Body of pancreas (tissue), 4 donors: ENCODE results near the gene ARHGAP22. TPM values are rescaled to one million over a fixed set of nuclear protein-coding genes. Genes with fewer than 3 reads are reported as not detected.
A peak's percentile ranks its signal among the peaks of the same experiment; 100 is the strongest.

ENCODE experiments used
- ATAC-seq: fragments of 150-250 bp; one replicate; pipeline ENCODE4 v1.9.1; 2016
- DNase-seq, 4 donors: peaks; one replicate each; pipeline ENCODE4 v3.0.0-alpha.2; 2019
- H3K27ac ChIP-seq, 4 donors: fragments of 200-600 bp; sonication (generic); 1 replicate in 3 of 4; 2 replicates in 1 of 4; pipeline versions ENCODE4 v1.5.1 to v1.6.1; 2016 to 2019; ENCODE audit warnings: mild to moderate bottlenecking in 1 of 4, mixed read lengths in 1 of 4, moderate library complexity in 1 of 4
- H3K27me3 ChIP-seq, 2 donors: fragments of 200-600 bp; sonication (generic); one replicate each; pipeline ENCODE4 v1.6.0; 2016; ENCODE audit warnings: mild to moderate bottlenecking in 1 of 2
- H3K36me3 ChIP-seq, 2 donors: fragments of 200-600 bp; sonication (generic); replicated peaks in 1 of 2; 2 replicates each; pipeline ENCODE4 v1.5.1; 2016; ENCODE audit warnings: low read depth in 2 of 2; ENCODE audit not compliant: insufficient read depth in 1 of 2
- H3K4me1 ChIP-seq: fragments of 200-600 bp; sonication (generic); one replicate; pipeline ENCODE4 v1.6.0; 2016
- H3K4me3 ChIP-seq, 2 donors: fragments of 200-600 bp; sonication (generic); 1 replicate in 1 of 2; 2 replicates in 1 of 2; pipeline ENCODE4 v1.5.1; 2016 to 2019
- H3K9me3 ChIP-seq, 3 donors: fragments of 200-600 bp; sonication (generic); 1 replicate in 2 of 3; 2 replicates in 1 of 3; pipeline ENCODE4 v1.5.1; 2016
- POLR2A ChIP-seq, 3 donors: fragments of 450-650 bp; IDR thresholded peaks; one replicate each; pipeline ENCODE4 v1.6.1; 2016; ENCODE audit warnings: antibody characterized with exemption in 3 of 3, mild to moderate bottlenecking in 2 of 3
- WGBS, 2 donors: methylation state at CpG; one replicate each; pipeline ENCODE4 v1.1.5; 2017; 5-methylcytosine and 5-hydroxymethylcytosine counted together
- intact Hi-C: fragments of 100-400 bp; cut with DNase I; formaldehyde crosslinking; loops from one replicate; pipeline ENCODE4 v1.15.1; 2023
- total RNA-seq, 2 donors: library from RNA; depleted of rRNA; stranded (reverse); fragments of >200 nt; gene quantifications; one replicate each; pipeline ENCODE4 v1.1.0, GENCODE V29; 2016
- TF ChIP-seq, protein P1 (sequence below), 7 experiments: fragments of 450-650 bp in 4 of 7; fragments of 200-600 bp in 3 of 7; sonication (generic) in 3 of 7; IDR thresholded peaks; one replicate each; pipeline ENCODE4 v1.5.1; 2016 to 2019; ENCODE audit warnings: antibody characterized with exemption in 7 of 7

ARHGAP22 gene
- total RNA-seq, 2 donors from 2014 or later: 1.6 to 4.6 TPM

DNA sequence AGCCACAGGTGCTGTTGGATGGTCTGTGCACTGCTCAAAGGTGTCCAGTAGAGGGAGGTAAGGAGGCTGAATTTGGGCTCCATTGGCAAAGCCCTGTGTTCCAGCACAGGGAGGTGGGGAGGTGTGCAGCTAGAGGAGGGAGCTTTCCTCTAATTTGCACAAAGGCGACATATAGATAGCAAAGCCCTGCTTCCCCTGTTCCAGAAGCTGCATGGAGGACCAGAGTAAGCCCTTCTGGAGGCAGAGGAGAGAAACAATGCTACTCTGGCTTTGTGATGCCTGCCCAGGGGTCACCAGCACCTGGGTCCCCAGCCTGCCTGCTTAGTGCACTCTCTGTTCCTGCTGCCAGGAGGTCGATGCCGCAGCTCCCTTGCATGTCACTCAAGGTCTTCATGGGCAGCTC is 3.4 kb upstream of the ARHGAP22 start:
- no peak overlapping the region for H3K4me3 ChIP-seq
- H3K27me3 ChIP-seq: no peaks in the 10 kb centered on the region
- ATAC-seq (peak; percentile 62), DNase-seq (peak; percentile 44 to 63 (median 49))
- 36 to 40% methylated on average over 3 of the region's 3 CpGs for WGBS, 2 donors
- peaks cover 9% of the 10 kb centered on the region for H3K4me1 ChIP-seq
- intact Hi-C loops: no loop called here
- no peaks in the 10 kb centered on the region for H3K9me3 ChIP-seq
- no peak overlapping the region for H3K27ac ChIP-seq
- TF ChIP-seq, protein P1, sequence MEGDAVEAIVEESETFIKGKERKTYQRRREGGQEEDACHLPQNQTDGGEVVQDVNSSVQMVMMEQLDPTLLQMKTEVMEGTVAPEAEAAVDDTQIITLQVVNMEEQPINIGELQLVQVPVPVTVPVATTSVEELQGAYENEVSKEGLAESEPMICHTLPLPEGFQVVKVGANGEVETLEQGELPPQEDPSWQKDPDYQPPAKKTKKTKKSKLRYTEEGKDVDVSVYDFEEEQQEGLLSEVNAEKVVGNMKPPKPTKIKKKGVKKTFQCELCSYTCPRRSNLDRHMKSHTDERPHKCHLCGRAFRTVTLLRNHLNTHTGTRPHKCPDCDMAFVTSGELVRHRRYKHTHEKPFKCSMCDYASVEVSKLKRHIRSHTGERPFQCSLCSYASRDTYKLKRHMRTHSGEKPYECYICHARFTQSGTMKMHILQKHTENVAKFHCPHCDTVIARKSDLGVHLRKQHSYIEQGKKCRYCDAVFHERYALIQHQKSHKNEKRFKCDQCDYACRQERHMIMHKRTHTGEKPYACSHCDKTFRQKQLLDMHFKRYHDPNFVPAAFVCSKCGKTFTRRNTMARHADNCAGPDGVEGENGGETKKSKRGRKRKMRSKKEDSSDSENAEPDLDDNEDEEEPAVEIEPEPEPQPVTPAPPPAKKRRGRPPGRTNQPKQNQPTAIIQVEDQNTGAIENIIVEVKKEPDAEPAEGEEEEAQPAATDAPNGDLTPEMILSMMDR (IDR thresholded peaks at IDR 0.05): peak; percentile 28 to 63 (median 57)
- no peak for TF ChIP-seq POLR2A (IDR thresholded peaks at IDR 0.05)
- H3K36me3 ChIP-seq: no peaks in the 10 kb centered on the region

DNA sequence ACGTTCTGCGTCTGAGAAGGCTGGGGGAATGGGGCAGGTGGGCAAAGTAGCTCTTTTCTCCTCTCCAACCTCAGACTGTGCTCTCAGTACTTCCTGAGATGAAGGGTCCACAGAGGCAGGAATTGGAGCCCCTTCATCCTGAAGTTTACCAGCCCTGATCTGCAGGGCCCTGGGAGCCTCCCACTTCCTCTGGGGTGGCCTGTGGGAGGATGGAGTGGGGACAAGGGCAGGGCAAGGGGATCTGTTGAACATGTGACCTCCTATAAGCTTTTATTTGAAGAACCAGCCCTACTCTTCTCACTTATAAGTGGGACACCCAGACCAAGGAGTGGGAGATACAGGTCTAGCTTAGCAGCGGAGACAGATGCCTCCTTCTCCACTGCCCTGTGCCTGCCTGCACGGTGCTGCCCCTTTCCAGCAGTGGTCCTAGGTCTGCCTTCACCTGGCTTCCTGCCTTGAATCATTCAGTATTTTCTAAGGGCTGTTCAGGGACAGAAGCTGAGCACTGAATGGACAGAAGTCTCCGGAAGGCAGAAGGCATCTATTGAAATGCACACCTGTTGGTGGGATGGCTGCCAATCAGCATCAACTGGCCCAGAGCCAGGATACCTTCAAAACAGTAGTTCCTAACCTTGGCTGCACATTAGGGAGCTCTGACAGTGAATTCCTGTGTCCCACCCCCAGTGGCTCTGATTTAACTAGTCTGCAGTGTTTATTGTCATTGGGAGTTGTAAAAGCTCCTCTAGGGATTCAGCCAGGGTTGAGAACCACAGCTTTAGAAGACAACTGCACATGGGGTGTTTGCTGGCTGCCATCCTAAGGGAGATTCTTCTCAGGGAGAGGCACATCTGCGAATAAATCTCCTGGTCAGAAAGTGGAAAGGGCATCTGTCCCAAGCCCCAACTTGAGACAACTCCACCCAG is 2.7 kb upstream of the ARHGAP22 start:
- ATAC-seq: no peak
- Histone ChIP-seq H3K4me3 (no peak overlapping the region), H3K27ac (peak overlapping the region in 1 of 4 donors; percentile 11), H3K4me1 (peaks cover 9% of the 10 kb centered on the region), H3K27me3 (no peaks in the 10 kb centered on the region), H3K9me3 (no peaks in the 10 kb centered on the region), H3K36me3 (no peaks in the 10 kb centered on the region)
- intact Hi-C loops: no loop called here
- TF ChIP-seq POLR2A (IDR thresholded peaks at IDR 0.05): no peak
- TF ChIP-seq, protein P1 (IDR thresholded peaks at IDR 0.05): no peak
- WGBS, 2 donors: 60 to 65% methylated on average over 6 of the region's 6 CpGs
- no peak for DNase-seq

GRCh38 chr10:48606530-48607355 is 1.9 kb upstream of the ARHGAP22 start:
- H3K4me3 ChIP-seq: no peak overlapping the region
- WGBS, 2 donors: 72 to 74% methylated on average over 8 of the region's 8 CpGs
- intact Hi-C loops: no loop called here
- H3K27me3 ChIP-seq: no peaks in the 10 kb centered on the region
- peaks cover 9% of the 10 kb centered on the region for H3K4me1 ChIP-seq
- ATAC-seq (peak; percentile 53), DNase-seq (peak in 3 of 4 donors; percentile 16 to 70 (median 19))
- no peak for TF ChIP-seq POLR2A (IDR thresholded peaks at IDR 0.05)
- TF ChIP-seq, protein P1 (IDR thresholded peaks at IDR 0.05): no peak
- H3K9me3 ChIP-seq: no peaks in the 10 kb centered on the region
- no peaks in the 10 kb centered on the region for H3K36me3 ChIP-seq
- peak overlapping the region in 1 of 4 donors; percentile 11 for H3K27ac ChIP-seq

DNA sequence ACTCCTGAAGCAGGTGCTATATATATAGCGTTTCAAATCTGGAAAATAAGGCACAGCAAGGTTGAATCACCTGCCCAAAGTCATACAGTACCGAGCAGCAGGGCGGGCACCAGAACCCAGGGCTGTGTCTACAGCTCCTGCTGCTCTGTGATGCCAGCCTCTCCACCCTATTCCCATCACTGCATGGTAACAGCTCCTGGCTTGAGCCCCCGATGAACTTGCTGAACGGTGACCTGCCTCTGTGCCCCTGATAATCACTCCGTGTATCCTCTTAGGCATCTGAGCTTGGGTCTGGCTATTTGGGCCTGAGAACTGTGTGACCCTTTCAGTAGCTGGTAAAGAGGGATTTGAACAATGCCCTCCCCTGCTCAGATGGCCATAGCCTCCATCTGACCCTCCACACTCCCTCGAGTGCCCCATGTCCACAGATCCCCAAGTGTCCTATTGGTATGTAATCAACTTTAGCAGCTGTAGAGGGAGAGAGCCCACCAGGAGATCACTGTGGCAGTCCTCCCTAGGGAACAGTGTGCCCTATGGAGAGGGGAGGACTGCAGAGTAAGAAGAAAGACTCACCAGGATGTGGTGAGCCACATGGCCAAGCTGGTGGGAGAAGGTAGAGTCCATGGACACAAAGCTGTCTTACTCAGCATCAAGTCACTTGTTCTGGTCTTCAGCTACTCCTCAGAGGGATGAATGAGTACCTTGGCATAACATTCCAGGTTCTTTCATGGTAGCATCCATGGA is 1.1 kb upstream of the ARHGAP22 start:
- intact Hi-C loops: no loop called here
- Histone ChIP-seq H3K4me3 (no peak overlapping the region), H3K9me3 (no peaks in the 10 kb centered on the region), H3K27ac (no peak overlapping the region), H3K4me1 (peaks cover 9% of the 10 kb centered on the region), H3K27me3 (no peaks in the 10 kb centered on the region), H3K36me3 (no peaks in the 10 kb centered on the region)
- ATAC-seq: no peak
- WGBS, 2 donors: 79 to 82% methylated on average over 7 of the region's 7 CpGs
- TF ChIP-seq POLR2A (IDR thresholded peaks at IDR 0.05): no peak
- TF ChIP-seq, protein P1 (IDR thresholded peaks at IDR 0.05): no peak
- DNase-seq: no peak
